Hematopoietic multipotent progenitor cell treated with erythropoietin and hydrocortisone succinate and interleukin-3 and kit ligand, for 6 days (in vitro differentiated cells): Measurements from ENCODE around the gene PC.
"Not testable (repeated sequence)": the region's sequence is repeated elsewhere in the genome, so short reads cannot be mapped to it uniquely, and the experiment has no call there.

ENCODE experiments used
- DNase-seq: peaks from one replicate; pipeline ENCODE4 v3.0.0-alpha.2; 2015

PC gene, protein sequence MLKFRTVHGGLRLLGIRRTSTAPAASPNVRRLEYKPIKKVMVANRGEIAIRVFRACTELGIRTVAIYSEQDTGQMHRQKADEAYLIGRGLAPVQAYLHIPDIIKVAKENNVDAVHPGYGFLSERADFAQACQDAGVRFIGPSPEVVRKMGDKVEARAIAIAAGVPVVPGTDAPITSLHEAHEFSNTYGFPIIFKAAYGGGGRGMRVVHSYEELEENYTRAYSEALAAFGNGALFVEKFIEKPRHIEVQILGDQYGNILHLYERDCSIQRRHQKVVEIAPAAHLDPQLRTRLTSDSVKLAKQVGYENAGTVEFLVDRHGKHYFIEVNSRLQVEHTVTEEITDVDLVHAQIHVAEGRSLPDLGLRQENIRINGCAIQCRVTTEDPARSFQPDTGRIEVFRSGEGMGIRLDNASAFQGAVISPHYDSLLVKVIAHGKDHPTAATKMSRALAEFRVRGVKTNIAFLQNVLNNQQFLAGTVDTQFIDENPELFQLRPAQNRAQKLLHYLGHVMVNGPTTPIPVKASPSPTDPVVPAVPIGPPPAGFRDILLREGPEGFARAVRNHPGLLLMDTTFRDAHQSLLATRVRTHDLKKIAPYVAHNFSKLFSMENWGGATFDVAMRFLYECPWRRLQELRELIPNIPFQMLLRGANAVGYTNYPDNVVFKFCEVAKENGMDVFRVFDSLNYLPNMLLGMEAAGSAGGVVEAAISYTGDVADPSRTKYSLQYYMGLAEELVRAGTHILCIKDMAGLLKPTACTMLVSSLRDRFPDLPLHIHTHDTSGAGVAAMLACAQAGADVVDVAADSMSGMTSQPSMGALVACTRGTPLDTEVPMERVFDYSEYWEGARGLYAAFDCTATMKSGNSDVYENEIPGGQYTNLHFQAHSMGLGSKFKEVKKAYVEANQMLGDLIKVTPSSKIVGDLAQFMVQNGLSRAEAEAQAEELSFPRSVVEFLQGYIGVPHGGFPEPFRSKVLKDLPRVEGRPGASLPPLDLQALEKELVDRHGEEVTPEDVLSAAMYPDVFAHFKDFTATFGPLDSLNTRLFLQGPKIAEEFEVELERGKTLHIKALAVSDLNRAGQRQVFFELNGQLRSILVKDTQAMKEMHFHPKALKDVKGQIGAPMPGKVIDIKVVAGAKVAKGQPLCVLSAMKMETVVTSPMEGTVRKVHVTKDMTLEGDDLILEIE

DNA sequence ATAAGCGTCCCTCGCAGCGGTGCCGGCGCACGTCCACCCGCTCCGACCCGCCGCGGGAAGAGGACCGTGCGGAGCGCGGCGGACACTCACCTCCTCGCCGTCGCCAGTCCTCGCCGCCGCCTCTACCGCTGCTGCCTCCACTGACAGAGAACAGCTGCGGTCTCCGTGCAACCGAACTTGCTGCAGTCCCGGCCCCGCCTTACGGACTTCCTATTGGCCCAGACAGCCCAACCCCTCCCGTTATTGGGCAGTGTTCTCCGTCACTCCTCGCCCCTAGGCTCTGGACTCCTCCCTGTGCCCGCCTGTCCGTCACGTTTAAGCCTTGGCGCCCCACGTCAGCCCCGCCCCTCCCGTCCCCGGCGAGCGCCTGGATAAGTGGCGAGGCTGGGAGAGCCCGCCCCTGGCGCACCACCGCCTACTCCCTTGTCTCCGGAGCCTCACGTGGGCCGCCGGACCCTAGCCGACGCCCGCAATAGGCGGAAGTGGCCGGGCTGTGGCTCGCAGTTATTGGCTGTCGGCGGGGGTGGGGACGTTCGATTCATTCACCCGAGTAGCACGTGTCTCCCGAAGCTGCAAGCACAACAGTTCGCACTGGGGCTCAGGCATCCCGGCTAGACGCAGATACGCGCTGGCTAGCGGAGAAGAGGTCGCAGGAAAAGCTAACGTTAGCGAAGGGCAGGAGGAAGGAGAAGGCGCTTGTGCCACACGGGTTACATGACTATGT, at the start of gene PC:
PC (minus strand) TSS at position 152 of the 724 bp plus-strand sequence. CDS start 86,224 bp downstream, outside the sequence.
- peak; percentile 99 for DNase-seq

DNA sequence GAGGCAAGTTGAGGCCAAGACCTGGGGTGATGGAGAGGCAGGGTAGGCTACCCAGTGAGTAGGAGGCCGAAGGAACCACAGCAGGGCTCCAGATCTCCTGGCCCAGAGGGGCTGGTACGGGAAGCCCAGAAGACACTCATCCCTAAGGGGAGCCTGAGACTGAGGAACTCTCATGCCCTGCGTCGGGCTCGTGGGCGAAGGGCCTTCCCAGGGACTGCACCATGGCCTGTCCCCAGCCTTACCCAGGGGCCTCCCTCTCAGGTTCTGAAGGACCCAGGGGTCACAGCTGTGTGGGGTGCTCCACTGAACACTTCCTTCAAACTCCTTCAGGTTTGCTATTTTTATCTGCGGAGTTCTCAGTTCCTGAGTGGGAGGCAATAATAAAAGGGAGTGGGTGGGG, 48.9 kb upstream of the PC start:
- DNase-seq: no peak

DNA sequence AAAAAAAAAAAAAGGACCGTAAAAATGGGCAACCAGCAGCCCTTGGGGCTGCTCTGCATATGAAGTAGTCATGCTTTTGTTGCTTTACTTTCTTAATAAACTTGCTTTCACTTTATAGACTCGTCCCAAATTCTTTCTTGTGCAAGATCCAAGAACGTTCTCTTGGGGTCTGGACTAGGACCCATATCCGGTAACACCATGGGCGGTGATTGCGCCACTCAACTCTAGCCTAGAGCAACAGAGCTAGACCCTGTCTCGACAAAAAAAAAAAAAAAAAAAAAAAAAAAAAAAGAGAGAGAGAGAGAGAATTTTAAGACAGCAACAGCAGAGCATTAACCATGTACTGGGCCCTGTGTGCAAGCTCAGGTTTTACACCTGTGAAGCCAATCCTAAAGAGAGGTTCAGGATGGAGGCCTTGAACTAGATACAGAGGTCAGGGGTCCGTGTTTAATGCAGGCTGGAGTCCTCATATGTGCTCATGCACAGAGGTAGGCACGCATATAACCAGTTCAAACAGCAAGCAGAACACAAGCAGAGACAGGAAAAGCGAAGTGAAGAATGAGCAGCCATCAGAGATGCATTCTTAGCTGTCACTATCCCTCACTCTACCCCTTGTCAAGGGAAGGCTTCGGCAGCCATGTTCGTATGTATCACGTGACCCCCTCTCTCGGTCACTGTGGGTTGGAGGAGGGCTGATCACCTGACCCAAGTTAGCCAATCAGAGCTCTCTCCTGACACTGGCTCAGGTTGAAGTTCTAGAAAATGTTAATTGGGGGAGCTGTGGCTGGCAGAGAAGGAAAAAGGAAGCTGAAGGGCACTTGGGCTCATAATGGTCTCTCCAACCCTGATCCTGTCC, 48.1 kb upstream of the PC start:
- peak; percentile 60 for DNase-seq

DNA sequence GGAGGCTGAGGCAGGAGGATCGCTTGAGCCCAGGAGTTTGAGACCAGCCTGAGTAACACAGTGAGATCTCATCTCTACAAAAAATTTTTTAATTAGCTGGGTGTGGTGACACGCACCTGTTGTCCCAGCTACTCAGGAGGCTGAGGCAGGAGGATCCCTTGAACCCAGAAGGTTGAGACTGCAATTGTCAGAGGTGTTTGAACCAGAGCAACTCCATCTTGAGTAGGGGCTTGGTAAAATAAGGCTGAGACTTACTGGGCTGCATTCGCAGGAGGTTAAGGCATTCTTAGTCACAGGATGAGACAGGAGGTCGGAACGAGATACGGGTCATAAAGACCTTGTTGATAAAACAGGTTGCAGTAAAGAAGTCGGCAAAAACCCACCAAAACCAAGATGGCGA, 47.0 kb upstream of the PC start:
- DNase-seq: not testable (repeated sequence)

DNA sequence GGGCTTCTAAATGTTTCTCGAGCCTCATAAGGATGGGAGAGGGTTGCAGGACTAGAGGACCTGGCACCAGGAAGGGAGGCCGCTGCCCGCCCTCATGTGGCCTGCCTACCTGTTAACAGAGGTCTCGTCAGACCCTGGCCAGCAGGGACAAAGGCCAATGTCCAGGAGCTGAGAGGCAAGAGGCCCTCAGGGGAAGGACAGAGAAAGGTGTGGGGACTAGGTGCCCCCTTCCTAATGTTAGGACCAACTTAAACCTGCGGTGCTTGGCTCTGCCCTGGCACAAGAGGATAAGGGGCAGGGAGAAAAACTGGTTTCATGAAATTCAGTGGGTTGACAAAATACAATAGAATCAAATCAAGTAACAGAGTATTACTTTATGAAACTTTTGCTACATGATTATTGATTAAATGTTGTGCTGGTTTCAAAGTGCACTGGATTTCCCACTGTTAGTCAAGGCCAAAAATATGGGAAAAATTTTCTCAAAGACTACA, 44.8 kb upstream of the PC start:
- no peak for DNase-seq

DNA sequence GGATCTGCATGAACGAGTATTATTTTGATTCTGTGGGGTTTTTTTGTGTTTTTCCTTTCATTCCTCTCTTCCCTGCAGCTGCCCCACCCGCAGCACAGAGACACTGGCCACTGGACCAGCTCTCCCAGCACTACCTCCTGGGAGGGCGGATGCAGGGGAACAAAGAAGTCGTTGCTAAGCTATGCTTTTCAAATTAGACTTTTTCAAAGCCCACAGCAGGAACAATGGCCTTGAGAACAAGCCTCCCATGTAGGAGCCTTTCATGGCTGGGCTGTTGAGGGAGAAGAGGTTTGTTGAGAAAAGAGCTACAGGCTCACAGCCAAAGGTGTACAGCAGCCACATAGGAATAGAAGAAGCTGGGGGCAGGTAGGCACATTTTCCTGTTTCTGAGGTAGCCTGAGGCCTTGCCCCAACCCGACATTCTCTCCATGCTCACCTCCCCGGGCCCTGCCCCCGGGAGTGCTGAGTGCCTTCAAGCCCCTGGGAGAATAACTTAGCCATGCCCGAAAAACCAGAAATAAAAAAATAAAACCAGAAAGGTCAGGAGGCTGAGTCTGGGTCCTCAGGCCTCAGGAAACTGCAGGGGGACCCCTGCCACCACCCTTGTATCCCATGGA, 44.2 kb upstream of the PC start:
- no peak for DNase-seq

DNA sequence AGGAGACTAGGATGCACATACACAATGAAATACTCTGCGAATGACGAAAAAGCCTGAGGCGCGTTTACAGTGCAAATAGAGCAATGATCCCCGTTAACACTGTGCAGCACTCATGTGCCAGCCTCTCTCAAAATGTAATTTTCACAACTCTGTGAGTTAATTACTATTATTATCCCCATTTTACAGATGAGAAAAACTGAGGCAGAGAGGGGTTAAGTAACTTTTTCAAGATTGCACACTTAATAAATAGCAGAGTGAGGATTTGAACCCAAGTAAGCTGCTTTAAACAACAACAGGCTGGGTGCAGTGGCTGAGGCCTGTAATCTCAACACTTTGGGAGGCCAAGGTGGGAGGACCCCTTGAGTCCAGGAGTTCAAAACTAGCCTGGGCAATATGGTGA, 43.1 kb upstream of the PC start:
- DNase-seq: no peak

DNA sequence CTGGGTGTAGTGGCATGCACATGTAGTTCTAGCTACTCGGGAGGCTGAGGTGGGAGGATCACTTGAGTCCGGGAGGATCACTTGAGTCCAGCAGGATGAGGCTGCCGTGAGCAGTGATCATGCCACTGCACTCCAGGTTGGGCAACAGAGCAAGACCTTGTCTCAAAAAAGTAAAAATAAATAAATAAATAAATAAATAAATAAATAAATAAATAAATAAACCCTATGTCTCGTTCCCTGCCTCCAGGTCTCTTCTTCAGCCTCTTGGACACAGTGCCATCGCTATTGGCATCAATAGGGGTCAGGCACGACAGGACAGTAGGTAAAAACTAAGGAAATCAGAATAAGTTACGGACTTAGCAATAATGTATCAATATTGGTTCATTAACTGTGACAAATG, 41.4 kb upstream of the PC start:
- no peak for DNase-seq

DNA sequence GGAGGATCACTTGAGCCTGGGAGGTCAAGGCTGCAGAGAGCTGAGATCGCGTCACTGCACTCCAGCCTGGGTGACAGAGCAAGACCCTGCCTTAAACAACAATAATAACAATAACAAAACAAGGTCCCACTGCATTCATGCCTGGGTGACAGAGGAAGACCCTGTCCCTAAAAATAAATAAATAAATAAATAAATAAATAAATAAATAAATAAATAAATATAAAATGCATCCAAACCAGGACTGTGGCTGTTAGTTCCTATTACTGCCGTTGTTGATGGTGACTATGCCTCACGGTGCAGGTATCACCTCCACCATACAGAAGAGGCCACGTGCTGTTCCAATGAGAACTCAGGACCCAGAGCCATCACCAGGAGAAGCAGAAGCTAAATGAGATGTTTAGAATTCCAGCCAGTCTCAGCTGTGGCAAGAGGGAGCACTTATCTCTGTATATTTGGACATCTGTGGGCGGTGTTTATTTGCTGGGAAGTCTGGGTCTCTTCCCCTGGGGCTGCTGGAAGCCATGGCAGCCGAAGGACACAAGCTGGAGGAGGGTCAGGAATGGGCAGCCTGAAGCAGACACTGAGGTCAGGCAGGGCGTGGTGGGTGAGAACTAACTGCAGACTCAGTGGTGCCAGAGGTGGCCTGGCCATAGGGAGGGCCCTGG, 38.6 kb upstream of the PC start:
- DNase-seq: no peak

DNA sequence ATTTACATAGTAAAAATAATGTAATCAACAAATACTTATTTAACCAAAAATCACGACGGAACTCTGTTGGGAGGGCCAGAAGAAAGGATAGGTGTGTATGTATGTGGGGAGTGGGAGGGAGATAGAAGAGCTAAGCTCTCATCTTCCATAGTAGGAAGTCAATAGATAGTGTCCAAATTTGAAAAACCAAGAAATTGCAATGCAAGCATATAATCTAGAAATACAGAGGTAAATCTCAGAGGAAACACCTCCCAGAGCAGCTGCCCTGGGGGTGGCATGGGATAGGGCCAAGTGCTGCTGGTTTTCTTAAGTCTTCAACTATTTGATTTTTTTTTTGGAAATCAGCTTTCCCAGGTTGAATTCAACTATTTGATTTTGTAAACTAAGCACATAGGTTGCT, 33.9 kb upstream of the PC start:
- no peak for DNase-seq

DNA sequence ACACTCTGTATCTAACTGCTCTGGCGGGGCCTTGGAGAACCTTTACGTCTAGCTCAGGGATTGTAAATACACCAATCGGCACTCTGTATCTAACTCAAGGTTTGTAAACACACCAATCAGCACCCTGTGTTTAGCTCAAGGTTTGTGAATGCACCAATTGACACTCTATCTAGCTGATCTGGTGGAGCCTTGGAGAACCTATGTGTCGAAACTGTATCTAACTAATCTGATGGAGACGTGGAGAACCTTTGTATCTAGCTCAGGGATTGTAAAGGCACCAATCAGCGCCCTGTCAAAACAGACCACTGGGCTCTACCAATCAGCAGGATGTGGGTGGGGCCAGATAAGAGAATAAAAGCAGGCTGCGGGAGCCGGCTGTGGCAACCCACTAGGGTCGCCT, 31.2 kb upstream of the PC start:
- DNase-seq: not testable (repeated sequence)

DNA sequence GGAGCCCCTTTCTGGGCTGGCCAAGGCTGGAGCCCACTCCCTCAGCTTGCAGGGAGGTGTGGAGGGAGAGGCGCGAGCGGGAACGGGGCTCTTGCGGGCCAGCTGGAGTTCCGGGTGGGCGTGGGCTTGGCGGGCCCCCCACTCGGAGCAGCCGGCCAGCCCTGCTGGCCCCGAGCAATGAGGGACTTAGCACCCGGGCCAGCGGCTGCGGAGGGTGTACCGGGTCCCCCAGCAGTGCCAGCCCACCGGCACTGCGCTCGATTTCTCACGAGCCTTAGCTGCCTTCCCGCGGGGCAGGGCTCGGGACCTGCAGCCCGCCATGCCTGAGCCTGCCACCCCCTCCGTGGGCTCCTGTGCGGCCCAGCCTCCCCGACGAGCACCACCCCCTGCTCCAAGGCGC, 30.6 kb upstream of the PC start:
- not testable (repeated sequence) for DNase-seq

DNA sequence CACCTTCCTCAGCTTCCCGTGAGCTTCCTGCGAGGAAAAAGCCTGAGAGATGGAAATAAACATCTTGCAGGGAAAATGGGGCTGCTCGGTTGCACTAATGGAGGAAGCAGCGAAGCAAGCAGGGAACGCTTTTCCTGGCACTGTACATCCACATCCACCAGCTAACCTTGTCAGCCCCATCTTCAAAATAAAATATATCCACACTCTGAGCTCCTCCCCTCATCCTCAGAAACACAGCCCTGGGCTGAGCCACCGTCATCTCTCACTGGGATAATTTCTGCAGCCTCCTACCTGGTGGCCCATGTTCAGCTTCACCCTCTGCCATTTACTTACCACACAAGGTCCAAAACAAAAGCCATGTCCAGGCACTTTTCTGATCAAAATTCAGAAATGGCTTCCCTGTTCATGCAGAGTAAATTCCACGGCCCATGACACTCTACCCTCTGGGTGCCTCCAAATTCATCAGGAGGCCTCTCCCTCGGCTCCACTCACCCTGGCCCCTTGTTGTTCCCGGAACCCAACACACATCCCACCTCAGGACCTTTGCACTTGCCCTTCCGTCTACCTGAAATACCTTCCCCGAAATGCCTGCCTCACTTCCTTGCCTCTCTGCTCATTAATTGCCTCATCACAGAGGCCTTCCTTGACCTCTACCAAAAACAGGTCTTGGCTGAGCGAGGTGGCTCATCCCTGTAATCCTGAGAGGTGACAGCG, 29.9 kb upstream of the PC start:
- DNase-seq: no peak

DNA sequence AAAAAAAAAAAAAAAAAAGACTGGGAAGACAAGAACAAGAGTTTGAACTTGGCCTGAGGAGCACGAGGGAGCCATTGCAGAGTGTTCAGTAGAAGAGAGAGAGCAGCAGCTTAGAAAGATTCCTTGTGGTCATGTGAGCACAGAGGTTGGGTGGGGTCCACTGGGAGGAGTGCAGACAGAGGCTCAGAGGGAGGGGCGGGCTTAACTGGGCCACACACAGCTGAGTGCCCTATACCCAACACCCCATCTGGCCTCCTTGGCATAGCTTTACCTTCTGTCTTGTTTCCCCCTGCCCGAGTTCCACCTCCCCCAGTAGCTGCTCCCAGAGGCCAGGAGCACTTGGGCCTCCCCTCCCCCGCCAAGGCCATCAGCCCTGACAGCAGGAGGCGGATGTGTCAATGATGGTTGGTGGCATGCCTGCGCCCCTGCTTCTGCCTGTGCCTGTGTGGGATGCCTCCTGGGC, 29.0 kb upstream of the PC start:
- DNase-seq: peak; percentile 66

DNA sequence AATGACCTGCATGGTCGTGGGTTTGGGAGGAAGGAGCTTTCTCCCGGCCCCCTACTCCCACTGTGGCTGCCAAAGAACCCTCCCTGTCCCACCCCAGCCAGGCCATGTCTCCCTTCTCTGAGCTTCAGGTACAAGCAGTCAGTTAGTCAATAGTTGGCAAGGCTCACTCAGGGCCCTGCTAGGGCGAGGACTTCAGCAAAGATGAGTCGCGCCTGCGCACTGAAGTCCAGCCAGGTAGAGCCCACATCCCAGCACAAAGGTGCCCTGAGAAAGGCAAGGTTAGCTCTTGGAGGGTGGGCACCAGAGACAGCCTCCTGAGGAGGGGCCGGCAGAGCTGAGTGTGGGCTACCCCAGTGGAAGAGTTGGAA, 28.0 kb upstream of the PC start:
- DNase-seq: no peak

DNA sequence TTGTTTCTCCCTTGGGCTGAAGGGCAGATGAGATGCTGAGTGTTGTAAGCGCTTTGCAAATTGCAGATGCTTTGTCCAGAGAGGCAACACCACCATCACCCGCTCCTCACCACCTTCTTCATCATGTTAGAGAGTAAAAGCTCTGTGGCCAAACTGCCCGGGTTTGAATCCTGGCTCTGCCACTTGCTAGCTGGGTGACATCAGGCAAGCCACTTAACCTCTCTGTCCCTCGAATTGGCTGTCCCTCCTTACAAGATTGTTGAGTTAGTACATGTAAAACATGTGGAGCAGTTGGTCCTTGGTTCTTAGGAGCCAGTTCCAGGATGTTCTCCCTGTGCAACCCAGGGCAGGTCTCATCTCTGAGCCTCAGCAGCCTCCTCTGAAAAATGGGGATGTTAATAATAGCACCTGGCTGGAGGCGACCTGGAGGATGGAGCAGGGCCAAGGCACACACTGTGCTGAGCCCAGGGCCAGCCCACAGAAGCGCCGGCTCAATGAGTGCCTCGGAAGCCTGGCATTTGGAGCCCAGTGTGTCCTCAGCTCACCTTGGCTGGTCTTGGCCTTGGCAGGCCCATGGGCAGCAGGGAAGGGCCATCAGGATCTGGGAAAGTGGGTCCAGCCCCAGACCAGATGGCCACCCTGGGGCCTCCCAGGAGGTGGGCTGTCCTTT, 27.5 kb upstream of the PC start:
- DNase-seq: no peak

DNA sequence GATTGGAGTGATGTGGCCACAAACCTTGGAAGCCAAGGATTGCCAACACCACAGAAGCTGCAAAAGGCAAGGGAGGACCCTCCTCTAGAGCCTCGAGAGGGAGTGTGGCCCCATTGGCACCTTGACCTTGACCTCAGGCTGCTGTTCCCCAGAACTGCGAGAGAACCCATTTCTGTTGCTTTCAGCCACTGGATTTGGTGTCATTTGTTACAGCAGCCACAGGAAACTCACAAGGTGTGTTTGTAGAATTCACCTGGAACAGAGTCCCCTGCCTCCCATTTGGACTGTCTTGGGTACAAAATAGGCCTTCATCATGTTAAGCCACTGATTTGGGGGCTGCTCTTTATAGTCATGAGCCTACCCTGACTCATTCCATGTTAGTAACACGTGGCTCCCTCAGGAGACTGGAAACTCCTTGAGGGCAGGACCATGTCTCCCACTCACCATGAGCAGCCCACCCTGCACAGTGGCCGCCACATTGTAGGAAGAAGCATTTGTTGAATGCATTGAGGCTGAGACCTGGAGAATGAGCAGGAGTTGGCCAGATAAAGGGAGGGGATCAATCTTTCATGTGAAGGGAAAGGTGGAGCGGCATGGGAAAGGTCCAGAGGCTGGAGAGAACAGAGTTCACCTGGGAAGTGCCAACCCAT, 25.2 kb upstream of the PC start:
- DNase-seq: no peak

DNA sequence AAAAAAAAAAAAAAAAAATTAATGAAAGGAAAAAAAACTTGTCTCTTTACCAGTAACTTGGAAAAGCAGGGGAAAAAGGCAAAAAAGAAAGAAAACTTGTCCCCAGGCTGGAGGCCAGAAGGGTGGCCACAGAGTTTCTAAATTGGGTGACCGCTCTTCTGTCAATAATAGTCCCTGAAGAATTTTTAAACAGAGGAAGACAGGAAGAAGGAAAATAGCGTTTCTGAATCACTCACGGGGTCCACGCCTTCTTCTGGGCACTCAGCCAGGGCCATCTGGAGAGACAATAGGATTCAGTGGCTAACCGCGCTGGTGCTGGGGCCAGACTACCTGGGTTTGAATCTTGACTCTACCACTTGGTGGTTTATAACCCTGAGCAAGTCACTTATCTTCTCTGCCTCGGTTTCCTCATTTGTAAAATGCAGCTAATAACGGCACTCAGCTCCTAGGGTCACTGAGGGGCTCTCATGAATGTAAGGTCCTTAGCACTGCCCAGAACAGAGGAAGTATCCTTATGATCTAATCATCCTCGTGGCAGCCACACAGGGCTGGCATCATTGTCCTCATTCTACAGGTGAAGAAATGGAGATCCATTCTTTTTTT, 23.9 kb upstream of the PC start:
- DNase-seq: peak; percentile 96
